ENCODE data around the gene PCDH15. TPM values are rescaled to one million over a fixed set of nuclear protein-coding genes. Genes with fewer than 3 reads are reported as not detected.

Gene PCDH15
- total RNA-seq, 2 donors from 2014 or later = 0.27 TPM; not detected in 1

GRCh38 chr10:54067361-54067760, 733.7 kb downstream of the PCDH15 start:
- no peak for ATAC-seq
- DNase-seq = no peak

GRCh38 chr10:54066646-54067045, 734.4 kb downstream of the PCDH15 start:
- intact Hi-C loops (cut with DNase I, micrococcal nuclease) = no loop called here
- no peak for ATAC-seq
- DNase-seq = no peak

More at GRCh38 chr10:54067361-54067760, 733.7 kb downstream of the PCDH15 start:
- intact Hi-C loops (cut with DNase I, micrococcal nuclease) = no loop called here

GRCh38 chr10:54065106-54065505, 735.9 kb downstream of the PCDH15 start:
- intact Hi-C loops (cut with DNase I, micrococcal nuclease) = no loop called here
- DNase-seq (no peak), ATAC-seq (no peak)

GRCh38 chr10:54064215-54064614, 736.8 kb downstream of the PCDH15 start:
- ATAC-seq = no peak
- intact Hi-C loops (cut with DNase I, micrococcal nuclease) = no loop called here
- no peak for DNase-seq

- ATAC-seq (no peak), DNase-seq (no peak)
- intact Hi-C loops (cut with DNase I, micrococcal nuclease) = no loop called here
Measured at GRCh38 chr10:54063514-54063913, 737.5 kb downstream of the PCDH15 start.

GRCh38 chr10:54060572-54060971, 740.5 kb downstream of the PCDH15 start:
- ATAC-seq = no peak
- intact Hi-C loops (cut with DNase I, micrococcal nuclease) = no loop called here
- DNase-seq = no peak

GRCh38 chr10:54057357-54057756, 743.7 kb downstream of the PCDH15 start:
- intact Hi-C loops (cut with DNase I, micrococcal nuclease) = no loop called here
- ATAC-seq (no peak), DNase-seq (no peak)

- ATAC-seq = no peak
- no peak for DNase-seq
- intact Hi-C loops (cut with DNase I, micrococcal nuclease) = no loop called here
Measured at GRCh38 chr10:54026340-54026739, 774.7 kb downstream of the PCDH15 start.

- intact Hi-C loops (cut with DNase I, micrococcal nuclease) = no loop called here
- no peak for DNase-seq
- ATAC-seq = no peak
Measured at GRCh38 chr10:54011117-54011516, 789.9 kb downstream of the PCDH15 start.

GRCh38 chr10:54010337-54010933, 790.6 kb downstream of the PCDH15 start:
- ATAC-seq (no peak), DNase-seq (no peak)
- intact Hi-C loops (cut with DNase I, micrococcal nuclease) = no loop called here

- DNase-seq (no peak), ATAC-seq (no peak)
- intact Hi-C loops (cut with DNase I, micrococcal nuclease) = no loop called here
Measured at GRCh38 chr10:54009672-54010071, 791.4 kb downstream of the PCDH15 start.

GRCh38 chr10:54002077-54002476, 799.0 kb downstream of the PCDH15 start:
- DNase-seq (no peak), ATAC-seq (no peak)
- intact Hi-C loops (cut with DNase I, micrococcal nuclease) = no loop called here

GRCh38 chr10:53997953-53998352, 803.1 kb downstream of the PCDH15 start:
- ATAC-seq (no peak), DNase-seq (no peak)
- intact Hi-C loops (cut with DNase I, micrococcal nuclease) = no loop called here

- ATAC-seq = no peak
- intact Hi-C loops (cut with DNase I, micrococcal nuclease) = no loop called here
Measured at GRCh38 chr10:53990799-53991238, 810.2 kb downstream of the PCDH15 start.

GRCh38 chr10:53983431-53983830, 817.6 kb downstream of the PCDH15 start:
- DNase-seq = no peak
- intact Hi-C loops (cut with DNase I, micrococcal nuclease) = no loop called here
- ATAC-seq = no peak

More at GRCh38 chr10:53990799-53991238, 810.2 kb downstream of the PCDH15 start:
- DNase-seq = no peak

- DNase-seq = no peak
- intact Hi-C loops (cut with DNase I, micrococcal nuclease) = no loop called here
- ATAC-seq = no peak
Measured at GRCh38 chr10:53980210-53980609, 820.8 kb downstream of the PCDH15 start.

- no peak for DNase-seq
- ATAC-seq = no peak
- intact Hi-C loops (cut with DNase I, micrococcal nuclease) = no loop called here
Measured at GRCh38 chr10:53978301-53978700, 822.7 kb downstream of the PCDH15 start.

- intact Hi-C loops (cut with DNase I, micrococcal nuclease) = no loop called here
- ATAC-seq = no peak
- DNase-seq = no peak
Measured at GRCh38 chr10:53977267-53977666, 823.8 kb downstream of the PCDH15 start.

GRCh38 chr10:53957401-53957800, 843.6 kb downstream of the PCDH15 start:
- no peak for DNase-seq
- ATAC-seq = no peak
- intact Hi-C loops (cut with DNase I, micrococcal nuclease) = no loop called here

GRCh38 chr10:53955091-53955490, 845.9 kb downstream of the PCDH15 start:
- DNase-seq = no peak
- no peak for ATAC-seq
- intact Hi-C loops (cut with DNase I, micrococcal nuclease) = no loop called here
